Measurements from ENCODE around the gene S1PR3.

DNA sequence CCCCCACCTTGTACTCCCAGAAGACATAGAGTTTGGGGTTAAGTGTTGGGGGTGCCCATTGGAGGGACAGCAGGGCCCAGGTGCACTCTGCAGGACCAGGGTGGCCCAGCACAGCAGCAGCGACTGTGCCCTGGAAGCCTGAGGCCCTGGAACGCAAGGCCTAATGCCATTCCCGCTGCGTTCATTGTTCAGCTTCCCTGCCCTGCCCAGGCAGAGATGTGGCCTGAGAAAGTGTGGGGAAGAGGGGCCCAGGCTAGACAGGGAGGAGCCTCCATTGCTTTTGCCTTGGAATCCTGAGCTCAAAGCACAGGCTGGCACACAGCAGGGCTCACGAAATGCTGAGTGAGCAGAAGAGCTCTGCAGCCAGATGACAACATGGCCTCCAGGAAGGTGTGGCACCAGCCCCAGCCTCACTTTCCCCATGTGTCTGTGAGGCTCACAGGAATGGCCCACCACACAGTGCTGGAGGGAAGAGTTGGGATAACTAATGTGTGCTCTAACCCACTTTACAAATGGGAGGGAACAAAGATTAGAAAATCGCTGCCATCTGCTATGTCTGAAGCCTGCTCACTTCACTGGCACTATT, 19.4 kb downstream of the S1PR3 start:
- TF ChIP-seq, protein P1, sequence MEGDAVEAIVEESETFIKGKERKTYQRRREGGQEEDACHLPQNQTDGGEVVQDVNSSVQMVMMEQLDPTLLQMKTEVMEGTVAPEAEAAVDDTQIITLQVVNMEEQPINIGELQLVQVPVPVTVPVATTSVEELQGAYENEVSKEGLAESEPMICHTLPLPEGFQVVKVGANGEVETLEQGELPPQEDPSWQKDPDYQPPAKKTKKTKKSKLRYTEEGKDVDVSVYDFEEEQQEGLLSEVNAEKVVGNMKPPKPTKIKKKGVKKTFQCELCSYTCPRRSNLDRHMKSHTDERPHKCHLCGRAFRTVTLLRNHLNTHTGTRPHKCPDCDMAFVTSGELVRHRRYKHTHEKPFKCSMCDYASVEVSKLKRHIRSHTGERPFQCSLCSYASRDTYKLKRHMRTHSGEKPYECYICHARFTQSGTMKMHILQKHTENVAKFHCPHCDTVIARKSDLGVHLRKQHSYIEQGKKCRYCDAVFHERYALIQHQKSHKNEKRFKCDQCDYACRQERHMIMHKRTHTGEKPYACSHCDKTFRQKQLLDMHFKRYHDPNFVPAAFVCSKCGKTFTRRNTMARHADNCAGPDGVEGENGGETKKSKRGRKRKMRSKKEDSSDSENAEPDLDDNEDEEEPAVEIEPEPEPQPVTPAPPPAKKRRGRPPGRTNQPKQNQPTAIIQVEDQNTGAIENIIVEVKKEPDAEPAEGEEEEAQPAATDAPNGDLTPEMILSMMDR (IDR thresholded peaks at IDR 0.05; ENCODE audit: extremely low read depth in 1 of 2, insufficient read depth in 1 of 2, low read depth in 1 of 2, low read length in 2 of 2): no peak
- TF ChIP-seq, protein P2, sequence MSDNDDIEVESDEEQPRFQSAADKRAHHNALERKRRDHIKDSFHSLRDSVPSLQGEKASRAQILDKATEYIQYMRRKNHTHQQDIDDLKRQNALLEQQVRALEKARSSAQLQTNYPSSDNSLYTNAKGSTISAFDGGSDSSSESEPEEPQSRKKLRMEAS (IDR thresholded peaks at IDR 0.05; ENCODE audit: insufficient read depth, insufficient read length): no peak
- TF ChIP-seq POLR2AphosphoS5 (IDR thresholded peaks at IDR 0.05; ENCODE audit: insufficient read depth, low read depth, low read length): no peak
- TF ChIP-seq POLR2A (IDR thresholded peaks at IDR 0.05; ENCODE audit: low read depth, low read length): no peak

Measured in endothelial cell of umbilical vein (primary cell).